Endodermal cell (in vitro differentiated cells): ENCODE data around the gene IGFN1. TPM values are rescaled to one million over a fixed set of nuclear protein-coding genes. Genes with fewer than 3 reads are reported as not detected.

Experiments used
- DNase-seq: peaks from one replicate; pipeline ENCODE4 v3.0.0-alpha.2; 2017
- H3K27ac ChIP-seq: 2 replicates; pipeline ENCODE4 v1.5.1; 2013; ENCODE audit warnings: mild to moderate bottlenecking, low read depth, low read length, moderate library complexity
- H3K27me3 ChIP-seq: 2 replicates; pipeline ENCODE4 v1.6.1; 2013; ENCODE audit warnings: mild to moderate bottlenecking, low read length, moderate library complexity; ENCODE audit not compliant: insufficient read depth, control insufficient read depth, poor library complexity, severe bottlenecking
- H3K36me3 ChIP-seq: 2 replicates; pipeline ENCODE4 v1.7.0; 2013; ENCODE audit warnings: mild to moderate bottlenecking, low read length, moderate library complexity; ENCODE audit not compliant: control insufficient read depth, insufficient read depth
- H3K4me1 ChIP-seq: one replicate; pipeline ENCODE4 v1.7.0; 2013; ENCODE audit warnings: low read length; ENCODE audit not compliant: control insufficient read depth, insufficient read depth
- H3K4me3 ChIP-seq: 2 replicates; pipeline ENCODE4 v1.5.1; 2013; ENCODE audit warnings: mild to moderate bottlenecking, low read length, moderate library complexity
- H3K9ac ChIP-seq: 2 replicates; pipeline ENCODE4 v1.6.1; 2013; ENCODE audit warnings: mild to moderate bottlenecking, low read length, moderate library complexity; ENCODE audit not compliant: poor library complexity, severe bottlenecking; ENCODE audit errors: extremely low read depth
- H3K9me3 ChIP-seq: 2 replicates; pipeline ENCODE4 v1.6.1; 2013; ENCODE audit warnings: mild to moderate bottlenecking, low read length, moderate library complexity; ENCODE audit not compliant: control insufficient read depth
- H3K27ac Mint-ChIP-seq: 2 replicates; pipeline ENCODE4 v1.8.0; 2020; ENCODE audit warnings: mixed read lengths
- H3K27me3 Mint-ChIP-seq: 2 replicates; pipeline ENCODE4 v1.8.0; 2021; ENCODE audit warnings: mild to moderate bottlenecking, mixed read lengths; ENCODE audit not compliant: insufficient read depth
- H3K36me3 Mint-ChIP-seq: 2 replicates; pipeline ENCODE4 v1.8.0; 2020; ENCODE audit warnings: low read depth, mixed read lengths
- H3K4me1 Mint-ChIP-seq: 2 replicates; pipeline ENCODE4 v1.8.0; 2020; ENCODE audit warnings: mixed read lengths
- H3K4me3 Mint-ChIP-seq: 2 replicates; pipeline ENCODE4 v1.8.0; 2020; ENCODE audit warnings: mild to moderate bottlenecking, moderate library complexity, mixed read lengths
- H3K9me3 Mint-ChIP-seq: 2 replicates; pipeline ENCODE4 v1.8.0; 2020; ENCODE audit warnings: mild to moderate bottlenecking, mixed read lengths
- WGBS, 2 experiments: methylation state at CpG; one replicate each; pipeline versions ENCODE4 v1.1.5 to v1.1.7; 2013; ENCODE audit warnings: missing lambda C conversion rate in 2 of 2, mixed read lengths in 1 of 2; ENCODE audit not compliant: insufficient coverage in 1 of 2, insufficient read length in 1 of 2; 5-methylcytosine and 5-hydroxymethylcytosine counted together
- total RNA-seq, 2 donors: library from RNA; stranded (reverse); fragmentation: NEBNext Ultra II Directional in 1 of 2; extraction: Animal tissue kit (Norgen Biotek cat#: 25700) in 1 of 2; gene quantifications; 2 replicates in 1 of 2; 3 replicates in 1 of 2; pipeline ENCODE4 v1.2.1, GENCODE V29; 2021
- TF ChIP-seq, protein P1 (sequence below): fragments of 200-600 bp; sonication (generic); conservative IDR thresholded peaks from 2 replicates; pipeline ENCODE4 v1.5.0; 2021; ENCODE audit warnings: antibody characterized with exemption, mild to moderate bottlenecking

IGFN1 gene
- total RNA-seq, 2 donors from 2014 or later, result not detected

GRCh38 chr1:201173736-201174135 is 16.9 kb upstream of the IGFN1 start:
- Mint-ChIP-seq H3K4me3 (no peak overlapping the region), H3K27me3 (no peaks in the 10 kb centered on the region), H3K27ac (no peak overlapping the region), H3K4me1 (peaks cover 54% of the 10 kb centered on the region), H3K9me3 (peaks cover 4% of the 10 kb centered on the region), H3K36me3 (no peaks in the 10 kb centered on the region)
- Histone ChIP-seq H3K9ac (no peak overlapping the region), H3K27ac (no peak overlapping the region), H3K4me3 (no peak overlapping the region), H3K4me1 (peaks cover 16% of the 10 kb centered on the region), H3K36me3 (no peaks in the 10 kb centered on the region), H3K9me3 (peaks cover under 1% of the 10 kb centered on the region), H3K27me3 (no peaks in the 10 kb centered on the region)
- WGBS, 2 experiments, result 83 to 91% methylated on average over 1 of the region's 1 CpG
- TF ChIP-seq, protein P1, sequence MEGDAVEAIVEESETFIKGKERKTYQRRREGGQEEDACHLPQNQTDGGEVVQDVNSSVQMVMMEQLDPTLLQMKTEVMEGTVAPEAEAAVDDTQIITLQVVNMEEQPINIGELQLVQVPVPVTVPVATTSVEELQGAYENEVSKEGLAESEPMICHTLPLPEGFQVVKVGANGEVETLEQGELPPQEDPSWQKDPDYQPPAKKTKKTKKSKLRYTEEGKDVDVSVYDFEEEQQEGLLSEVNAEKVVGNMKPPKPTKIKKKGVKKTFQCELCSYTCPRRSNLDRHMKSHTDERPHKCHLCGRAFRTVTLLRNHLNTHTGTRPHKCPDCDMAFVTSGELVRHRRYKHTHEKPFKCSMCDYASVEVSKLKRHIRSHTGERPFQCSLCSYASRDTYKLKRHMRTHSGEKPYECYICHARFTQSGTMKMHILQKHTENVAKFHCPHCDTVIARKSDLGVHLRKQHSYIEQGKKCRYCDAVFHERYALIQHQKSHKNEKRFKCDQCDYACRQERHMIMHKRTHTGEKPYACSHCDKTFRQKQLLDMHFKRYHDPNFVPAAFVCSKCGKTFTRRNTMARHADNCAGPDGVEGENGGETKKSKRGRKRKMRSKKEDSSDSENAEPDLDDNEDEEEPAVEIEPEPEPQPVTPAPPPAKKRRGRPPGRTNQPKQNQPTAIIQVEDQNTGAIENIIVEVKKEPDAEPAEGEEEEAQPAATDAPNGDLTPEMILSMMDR, result no peak
- DNase-seq, result no peak

- Mint-ChIP-seq H3K27ac (no peak overlapping the region), H3K4me3 (no peak overlapping the region), H3K36me3 (no peaks in the 10 kb centered on the region), H3K27me3 (peaks cover 11% of the 10 kb centered on the region), H3K4me1 (peaks cover 41% of the 10 kb centered on the region), H3K9me3 (peaks cover 11% of the 10 kb centered on the region)
- Histone ChIP-seq H3K27me3 (peaks cover 3% of the 10 kb centered on the region), H3K9me3 (peaks cover 8% of the 10 kb centered on the region), H3K4me3 (no peak overlapping the region), H3K9ac (no peak overlapping the region), H3K27ac (no peak overlapping the region), H3K4me1 (peaks cover 16% of the 10 kb centered on the region), H3K36me3 (no peaks in the 10 kb centered on the region)
- no peak for DNase-seq
- 76 to 91% methylated on average over 4 to 7 of the region's 7 CpGs for WGBS, 2 experiments
- TF ChIP-seq, protein P1, result no peak
Measured at GRCh38 chr1:201175820-201176500, 14.7 kb upstream of the IGFN1 start.

- no peak overlapping the region for H3K27ac ChIP-seq
- peaks cover 16% of the 10 kb centered on the region for H3K4me1 ChIP-seq
- peak; percentile 65 for DNase-seq
- H3K36me3 Mint-ChIP-seq, result no peaks in the 10 kb centered on the region
- WGBS, 2 experiments, result 74% methylated on average over 2 of the region's 2 CpGs; no CpG with 5 or more reads in 1 of the 2 experiments
- H3K9me3 Mint-ChIP-seq, result peaks cover 11% of the 10 kb centered on the region
- H3K9ac ChIP-seq, result no peak overlapping the region
- TF ChIP-seq, protein P1, result no peak
- no peak overlapping the region for H3K4me3 ChIP-seq
- H3K36me3 ChIP-seq, result no peaks in the 10 kb centered on the region
- peaks cover 20% of the 10 kb centered on the region for H3K27me3 Mint-ChIP-seq
- peak overlapping the region; percentile 1 for H3K27ac Mint-ChIP-seq
- H3K9me3 ChIP-seq, result peaks cover 8% of the 10 kb centered on the region
- peaks cover 13% of the 10 kb centered on the region for H3K27me3 ChIP-seq
- peaks cover 37% of the 10 kb centered on the region for H3K4me1 Mint-ChIP-seq
- no peak overlapping the region for H3K4me3 Mint-ChIP-seq
Measured at GRCh38 chr1:201176940-201177339, 13.7 kb upstream of the IGFN1 start.
